Sigmoid colon (tissue), 4 donors: ENCODE measurements around the gene PEX7.

ENCODE experiments used
- POLR2A ChIP-seq, 2 donors: fragments of 450-650 bp; IDR thresholded peaks; one replicate each; pipeline ENCODE4 v1.6.1; 2016; ENCODE audit warnings: antibody characterized with exemption in 2 of 2, mild to moderate bottlenecking in 2 of 2, moderate library complexity in 2 of 2
- POLR2AphosphoS5 ChIP-seq, 4 donors: sonication (generic); formaldehyde crosslinking; IDR thresholded peaks; one replicate each; pipeline ENCODE4 v1.6.1; 2017; ENCODE audit warnings: antibody characterized with exemption in 4 of 4
- TF ChIP-seq, protein P1 (sequence below), 4 experiments: fragments of 450-650 bp in 3 of 4; fragments of 200-600 bp in 1 of 4; IDR thresholded peaks; one replicate each; pipeline ENCODE4 v1.5.1; 2016 to 2019; ENCODE audit warnings: antibody characterized with exemption in 4 of 4, mild to moderate bottlenecking in 3 of 4, moderate library complexity in 2 of 4

- TF ChIP-seq POLR2A (IDR thresholded peaks at IDR 0.05) (no peak), POLR2AphosphoS5 (IDR thresholded peaks at IDR 0.05) (no peak)
- TF ChIP-seq, protein P1, sequence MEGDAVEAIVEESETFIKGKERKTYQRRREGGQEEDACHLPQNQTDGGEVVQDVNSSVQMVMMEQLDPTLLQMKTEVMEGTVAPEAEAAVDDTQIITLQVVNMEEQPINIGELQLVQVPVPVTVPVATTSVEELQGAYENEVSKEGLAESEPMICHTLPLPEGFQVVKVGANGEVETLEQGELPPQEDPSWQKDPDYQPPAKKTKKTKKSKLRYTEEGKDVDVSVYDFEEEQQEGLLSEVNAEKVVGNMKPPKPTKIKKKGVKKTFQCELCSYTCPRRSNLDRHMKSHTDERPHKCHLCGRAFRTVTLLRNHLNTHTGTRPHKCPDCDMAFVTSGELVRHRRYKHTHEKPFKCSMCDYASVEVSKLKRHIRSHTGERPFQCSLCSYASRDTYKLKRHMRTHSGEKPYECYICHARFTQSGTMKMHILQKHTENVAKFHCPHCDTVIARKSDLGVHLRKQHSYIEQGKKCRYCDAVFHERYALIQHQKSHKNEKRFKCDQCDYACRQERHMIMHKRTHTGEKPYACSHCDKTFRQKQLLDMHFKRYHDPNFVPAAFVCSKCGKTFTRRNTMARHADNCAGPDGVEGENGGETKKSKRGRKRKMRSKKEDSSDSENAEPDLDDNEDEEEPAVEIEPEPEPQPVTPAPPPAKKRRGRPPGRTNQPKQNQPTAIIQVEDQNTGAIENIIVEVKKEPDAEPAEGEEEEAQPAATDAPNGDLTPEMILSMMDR (IDR thresholded peaks at IDR 0.05) = no peak
Observed at GRCh38 chr6:136809091-136809860, 13.1 kb upstream of the PEX7 start.
